Choroid plexus epithelial cell (primary cell): ENCODE results near the gene GNB1L.
A peak's percentile ranks its signal among the peaks of the same experiment; 100 is the strongest.
"Not testable (repeated sequence)": the region's sequence is repeated elsewhere in the genome, so short reads cannot be mapped to it uniquely, and the experiment has no call there.

ENCODE experiments used
- DNase-seq: peaks from one replicate; pipeline ENCODE4 v3.0.0-alpha.2; 2010; ENCODE audit warnings: low read depth
- H3K4me3 ChIP-seq: 2 replicates; pipeline ENCODE4 v1.5.1; 2011; ENCODE audit warnings: low read depth, mild to moderate bottlenecking, control low read depth, low read length, moderate library complexity
- CTCF ChIP-seq: conservative IDR thresholded peaks from 2 replicates; pipeline ENCODE4 v1.5.1; 2011; ENCODE audit warnings: low read depth, mild to moderate bottlenecking, control low read depth, inconsistent platforms, low read length, moderate library complexity

Gene GNB1L

GRCh38 chr22:19793661-19794310 lies 60.9 kb downstream of the GNB1L start:
- TF ChIP-seq CTCF = no peak
- H3K4me3 ChIP-seq = no peak overlapping the region
- DNase-seq = no peak

DNA sequence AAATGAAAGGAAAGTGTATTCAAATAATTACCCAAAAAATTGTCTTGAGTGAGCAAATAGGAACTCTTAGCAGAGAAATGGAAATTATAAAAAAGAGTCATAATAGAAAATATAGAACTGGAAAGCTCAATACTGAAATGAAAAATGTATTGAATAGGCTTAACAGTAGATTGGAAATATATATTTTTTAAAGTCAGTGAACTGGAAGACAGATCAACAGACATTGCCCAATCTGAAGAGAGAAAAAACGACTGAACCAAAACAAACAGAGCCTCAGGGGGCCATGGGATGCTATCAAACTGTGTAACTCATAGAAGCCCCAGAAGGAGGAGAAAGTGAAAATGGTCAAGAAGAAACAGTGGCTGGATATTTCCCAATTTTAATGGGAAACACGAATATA lies 61.5 kb downstream of the GNB1L start:
- TF ChIP-seq CTCF = no peak
- DNase-seq = peak; percentile 24
- H3K4me3 ChIP-seq = no peak overlapping the region

DNA sequence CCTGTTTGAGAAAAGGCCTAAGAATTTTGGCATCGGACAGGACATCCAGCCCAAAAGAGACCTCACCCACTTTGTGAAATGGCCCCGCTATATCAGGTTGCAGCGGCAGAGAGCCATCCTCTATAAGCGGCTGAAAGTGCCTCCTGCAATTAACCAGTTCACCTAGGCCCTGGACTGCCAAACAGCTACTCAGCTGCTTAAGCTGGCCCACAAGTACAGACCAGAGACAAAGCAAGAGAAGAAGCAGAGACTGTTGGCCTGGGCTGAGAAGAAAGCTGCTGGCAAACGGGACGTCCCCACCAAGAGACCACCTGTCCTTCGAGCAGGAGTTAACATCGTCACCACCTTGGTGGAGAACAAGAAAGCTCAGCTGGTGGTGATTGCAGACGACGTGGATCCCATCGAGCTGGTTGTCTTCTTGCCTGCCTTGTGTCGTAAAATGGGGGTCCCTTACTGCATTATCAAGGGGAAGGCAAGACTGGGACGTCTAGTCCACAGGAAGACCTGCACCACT lies 62.2 kb downstream of the GNB1L start:
- DNase-seq, H3K4me3 ChIP-seq: not testable (repeated sequence)

GRCh38 chr22:19791894-19792293 lies 62.8 kb downstream of the GNB1L start:
- no peak for TF ChIP-seq CTCF
- H3K4me3 ChIP-seq = no peak overlapping the region
- DNase-seq = no peak

GRCh38 chr22:19791243-19791642 lies 63.4 kb downstream of the GNB1L start:
- no peak overlapping the region for H3K4me3 ChIP-seq
- DNase-seq = no peak
- TF ChIP-seq CTCF = no peak

DNA sequence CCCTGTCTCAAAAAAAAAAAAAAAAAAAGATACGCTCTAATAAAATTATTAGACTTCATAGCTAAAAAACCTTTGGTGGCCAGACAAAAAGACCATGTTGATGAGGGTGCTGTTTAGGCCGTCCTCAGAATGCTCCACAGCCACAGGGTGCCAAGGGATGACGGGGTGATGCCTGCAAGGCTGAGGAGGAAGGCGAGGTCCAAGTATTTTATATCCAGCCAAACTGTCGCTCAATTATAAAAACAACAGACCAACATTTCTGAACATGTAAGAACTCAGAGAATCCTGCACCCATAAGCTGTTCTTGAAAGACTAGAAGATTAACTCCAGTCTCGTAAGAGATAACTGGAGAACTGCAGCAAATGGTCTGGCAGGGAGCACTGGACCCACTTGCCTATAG lies 64.8 kb downstream of the GNB1L start:
- TF ChIP-seq CTCF = no peak
- DNase-seq = no peak
- no peak overlapping the region for H3K4me3 ChIP-seq

GRCh38 chr22:19789406-19789805 lies 65.3 kb downstream of the GNB1L start:
- DNase-seq = no peak
- H3K4me3 ChIP-seq = no peak overlapping the region
- no peak for TF ChIP-seq CTCF
